Uterus (tissue), 2 donors: Measurements from ENCODE around the gene ZNF618.

Experiments
- POLR2A ChIP-seq, 2 donors: fragments of 450-650 bp; IDR thresholded peaks; one replicate each; pipeline ENCODE4 v1.6.1; 2016; ENCODE audit warnings: antibody characterized with exemption in 2 of 2, mild to moderate bottlenecking in 1 of 2, moderate library complexity in 1 of 2
- TF ChIP-seq, protein P1 (sequence below), 4 experiments: fragments of 200-600 bp in 2 of 4; fragments of 450-650 bp in 2 of 4; sonication (generic) in 2 of 4; IDR thresholded peaks; one replicate each; pipeline ENCODE4 v1.5.1; 2016 to 2019; ENCODE audit warnings: antibody characterized with exemption in 4 of 4, mild to moderate bottlenecking in 2 of 4, moderate library complexity in 1 of 4

DNA sequence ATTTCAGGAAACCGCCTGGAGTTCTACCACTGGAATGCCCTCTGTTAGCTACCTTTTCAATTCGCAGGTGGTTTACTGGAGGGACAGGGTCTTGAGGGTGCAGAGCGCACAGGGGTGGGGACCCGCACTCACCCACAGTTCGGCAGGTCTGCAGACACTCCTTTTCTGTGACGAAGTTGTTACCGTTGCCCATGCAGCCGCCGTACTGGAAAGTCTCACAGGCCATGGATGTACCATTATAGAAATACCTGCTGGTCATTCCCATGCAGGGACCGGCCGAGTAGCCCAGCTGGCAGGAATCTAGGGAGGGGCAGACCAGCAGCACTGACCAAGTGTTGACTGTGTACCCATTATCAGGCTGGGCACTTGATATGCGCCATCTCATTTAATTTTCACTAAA is 185.2 kb downstream of the ZNF618 start:
- TF ChIP-seq, protein P1, sequence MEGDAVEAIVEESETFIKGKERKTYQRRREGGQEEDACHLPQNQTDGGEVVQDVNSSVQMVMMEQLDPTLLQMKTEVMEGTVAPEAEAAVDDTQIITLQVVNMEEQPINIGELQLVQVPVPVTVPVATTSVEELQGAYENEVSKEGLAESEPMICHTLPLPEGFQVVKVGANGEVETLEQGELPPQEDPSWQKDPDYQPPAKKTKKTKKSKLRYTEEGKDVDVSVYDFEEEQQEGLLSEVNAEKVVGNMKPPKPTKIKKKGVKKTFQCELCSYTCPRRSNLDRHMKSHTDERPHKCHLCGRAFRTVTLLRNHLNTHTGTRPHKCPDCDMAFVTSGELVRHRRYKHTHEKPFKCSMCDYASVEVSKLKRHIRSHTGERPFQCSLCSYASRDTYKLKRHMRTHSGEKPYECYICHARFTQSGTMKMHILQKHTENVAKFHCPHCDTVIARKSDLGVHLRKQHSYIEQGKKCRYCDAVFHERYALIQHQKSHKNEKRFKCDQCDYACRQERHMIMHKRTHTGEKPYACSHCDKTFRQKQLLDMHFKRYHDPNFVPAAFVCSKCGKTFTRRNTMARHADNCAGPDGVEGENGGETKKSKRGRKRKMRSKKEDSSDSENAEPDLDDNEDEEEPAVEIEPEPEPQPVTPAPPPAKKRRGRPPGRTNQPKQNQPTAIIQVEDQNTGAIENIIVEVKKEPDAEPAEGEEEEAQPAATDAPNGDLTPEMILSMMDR (IDR thresholded peaks at IDR 0.05): no peak
- TF ChIP-seq POLR2A (IDR thresholded peaks at IDR 0.05): no peak
